HL-60 (cell line): Measurements from ENCODE around the gene FHL2.

Source experiments
- DNase-seq, 2 experiments: peaks; one replicate each; pipeline ENCODE4 v3.0.0-alpha.2; 2010 to 2020; ENCODE audit warnings: low read depth in 1 of 2, low spot score in 1 of 2
- H3K27ac ChIP-seq: fragments of 250-450 bp; sonication (Bioruptor Pico); replicated peaks from 2 replicates; pipeline ENCODE4 v1.5.1; 2020; ENCODE audit warnings: mild to moderate bottlenecking, moderate library complexity
- H3K27me3 ChIP-seq: fragments of 250-450 bp; sonication (Bioruptor Pico); 2 replicates; pipeline ENCODE4 v1.5.1; 2021; ENCODE audit warnings: mild to moderate bottlenecking, moderate library complexity; ENCODE audit not compliant: insufficient read depth, poor library complexity, severe bottlenecking
- H3K4me3 ChIP-seq: replicated peaks from 2 replicates; pipeline ENCODE4 v1.5.1; 2011; ENCODE audit warnings: mild to moderate bottlenecking, control low read depth, low read length; ENCODE audit not compliant: insufficient read depth
- CTCF ChIP-seq: IDR thresholded peaks from one replicate; pipeline ENCODE4 v1.5.1; 2011; ENCODE audit warnings: low read length, control low read depth, inconsistent platforms; ENCODE audit not compliant: insufficient read depth
- GABPA ChIP-seq: IDR thresholded peaks from 2 replicates; pipeline ENCODE4 v1.6.1; 2012; ENCODE audit warnings: low read depth
- POLR2AphosphoS5 ChIP-seq: IDR thresholded peaks from 2 replicates; pipeline ENCODE4 v1.6.1; 2012; ENCODE audit warnings: low read depth
- REST ChIP-seq: IDR thresholded peaks from 2 replicates; pipeline ENCODE4 v1.6.1; 2012; ENCODE audit warnings: low read depth; ENCODE audit not compliant: insufficient replicate concordance
- SPI1 ChIP-seq: IDR thresholded peaks from 2 replicates; pipeline ENCODE4 v1.6.1; 2012; ENCODE audit warnings: low read depth, mild to moderate bottlenecking, borderline replicate concordance

The FHL2 gene

DNA sequence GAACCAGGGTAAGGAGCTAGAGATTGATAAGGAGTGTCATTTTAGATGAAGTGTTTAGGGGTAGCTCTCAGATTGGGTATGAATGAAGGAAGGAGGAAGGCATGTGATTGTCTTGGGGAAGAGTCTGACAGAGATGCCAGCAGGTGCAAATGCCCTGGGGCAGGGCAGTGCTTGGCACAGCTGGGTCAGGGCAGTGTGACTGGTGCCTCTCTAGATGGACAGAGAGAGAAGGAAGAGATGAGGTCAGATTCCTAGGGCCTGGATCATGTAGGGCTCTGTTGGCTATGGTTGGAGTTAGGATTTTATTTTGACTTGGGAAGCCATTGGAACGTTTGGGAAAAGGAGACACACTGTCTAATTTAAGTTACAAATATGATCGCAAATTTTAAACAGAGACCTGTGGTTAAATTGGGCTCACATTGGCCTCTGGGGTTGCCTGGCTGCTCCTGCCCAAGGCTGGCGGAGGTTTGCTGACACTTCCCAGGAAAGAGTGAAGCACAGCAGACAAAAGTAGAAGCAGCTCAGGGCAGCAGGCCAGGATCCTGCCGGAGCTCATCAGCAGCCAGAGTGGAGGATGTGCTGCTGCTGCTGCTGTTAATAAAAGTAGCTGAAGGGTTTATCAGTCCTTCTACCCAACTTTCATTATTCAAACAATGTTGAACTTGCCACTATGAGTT is 32.7 kb upstream of the FHL2 start:
- Histone ChIP-seq H3K27ac (no peak overlapping the region), H3K27me3 (no peaks in the 10 kb centered on the region), H3K4me3 (no peak overlapping the region)
- no peak for TF ChIP-seq REST
- TF ChIP-seq CTCF: no peak
- TF ChIP-seq POLR2AphosphoS5: no peak
- TF ChIP-seq SPI1: no peak
- no peak for TF ChIP-seq GABPA
- no peak for DNase-seq

DNA sequence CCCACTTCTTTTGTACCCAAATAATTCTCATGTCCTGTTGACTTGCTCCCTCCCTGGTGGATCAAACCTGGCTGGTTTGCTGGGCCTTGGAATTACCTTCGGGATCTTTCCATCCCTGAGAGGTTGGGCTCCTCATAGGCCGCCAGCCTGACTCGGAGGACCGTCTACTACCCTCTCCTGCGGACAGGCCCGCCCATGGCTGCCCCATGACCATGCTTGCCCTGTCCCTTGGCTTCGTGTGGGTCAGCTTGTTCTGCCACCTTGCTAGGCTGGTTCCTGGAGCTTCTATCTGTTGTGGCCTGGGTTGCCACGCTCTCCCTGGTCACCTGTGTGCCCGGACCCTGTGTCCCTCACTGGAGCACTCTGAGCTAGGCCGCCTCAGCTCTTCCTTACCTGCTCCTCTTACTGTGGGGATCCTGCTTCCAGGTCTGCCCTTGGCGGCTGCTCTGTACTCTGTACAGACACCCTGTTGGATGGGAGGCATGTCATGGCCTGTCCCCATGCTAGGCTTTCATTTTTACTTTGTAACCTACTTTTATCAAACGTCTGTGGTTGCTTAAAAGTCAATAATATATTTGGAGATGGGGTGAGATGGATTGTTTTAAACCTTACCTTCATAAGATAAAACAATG is 29.7 kb upstream of the FHL2 start:
- DNase-seq: no peak
- Histone ChIP-seq H3K27me3 (no peaks in the 10 kb centered on the region), H3K27ac (no peak overlapping the region), H3K4me3 (no peak overlapping the region)
- TF ChIP-seq GABPA (no peak), POLR2AphosphoS5 (no peak), CTCF (no peak), SPI1 (no peak), REST (no peak)

- DNase-seq: no peak
- TF ChIP-seq CTCF (no peak), POLR2AphosphoS5 (no peak), GABPA (no peak), SPI1 (no peak), REST (no peak)
- Histone ChIP-seq H3K4me3 (no peak overlapping the region), H3K27me3 (no peaks in the 10 kb centered on the region), H3K27ac (no peak overlapping the region)
Observed at GRCh38 chr2:105427485-105427884, 28.6 kb upstream of the FHL2 start.
